Sigmoid colon (tissue), 7 donors: ENCODE measurements around the gene P2RY11. TPM values are rescaled to one million over a fixed set of nuclear protein-coding genes. Genes with fewer than 3 reads are reported as not detected.

ENCODE experiments used
- DNase-seq: peaks from one replicate; pipeline ENCODE4 v3.0.0-alpha.2; 2019
- H3K27ac ChIP-seq, 4 donors: fragments of 200-600 bp; sonication (generic); one replicate each; pipeline ENCODE4 v1.5.1; 2016 to 2019; ENCODE audit warnings: mild to moderate bottlenecking in 1 of 4
- H3K27me3 ChIP-seq, 3 donors: fragments of 200-600 bp; sonication (generic); one replicate each; pipeline ENCODE4 v1.5.1; 2019; ENCODE audit warnings: mild to moderate bottlenecking in 1 of 3
- H3K36me3 ChIP-seq, 4 donors: fragments of 200-600 bp; sonication (generic); one replicate each; pipeline ENCODE4 v1.5.1; 2016 to 2019
- H3K4me1 ChIP-seq, 4 donors: fragments of 200-600 bp; sonication (generic); one replicate each; pipeline ENCODE4 v1.5.1; 2017 to 2019
- H3K4me3 ChIP-seq, 4 donors: fragments of 200-600 bp; sonication (generic); one replicate each; pipeline ENCODE4 v1.5.1; 2017 to 2019; ENCODE audit warnings: mild to moderate bottlenecking in 2 of 4, moderate library complexity in 1 of 4
- H3K9me3 ChIP-seq, 4 donors: fragments of 200-600 bp in 3 of 4; sonication (generic) in 3 of 4; one replicate each; pipeline versions ENCODE4 v1.5.1 to v1.6.1; 2013 to 2019
- EP300 ChIP-seq, 4 donors: sonication (generic); formaldehyde crosslinking; IDR thresholded peaks; one replicate each; pipeline ENCODE4 v1.6.1; 2017; ENCODE audit warnings: antibody characterized with exemption in 4 of 4
- POLR2A ChIP-seq, 2 donors: fragments of 450-650 bp; IDR thresholded peaks; one replicate each; pipeline ENCODE4 v1.6.1; 2016; ENCODE audit warnings: antibody characterized with exemption in 2 of 2, mild to moderate bottlenecking in 2 of 2, moderate library complexity in 2 of 2
- POLR2AphosphoS5 ChIP-seq, 4 donors: sonication (generic); formaldehyde crosslinking; IDR thresholded peaks; one replicate each; pipeline ENCODE4 v1.6.1; 2017; ENCODE audit warnings: antibody characterized with exemption in 4 of 4
- WGBS, 2 donors: extraction: QIAGEN DNeasy Blood & Tissue Kit; methylation state at CpG; one replicate each; pipeline ENCODE4 v1.1.7; 2013; 5-methylcytosine and 5-hydroxymethylcytosine counted together
- intact Hi-C: fragments of 100-400 bp; cut with DNase I; formaldehyde crosslinking; loops from one replicate; pipeline ENCODE4 v1.15.1; 2023
- polyA plus RNA-seq, 3 donors: library from polyadenylated mRNA; stranded (reverse); fragments of 200-250 nt; gene quantifications; one replicate each; pipeline ENCODE4 v1.2.3, GENCODE V29; 2013
- total RNA-seq, 4 donors: library from RNA; depleted of rRNA; stranded (reverse); fragments of >200 nt; gene quantifications; one replicate each; pipeline ENCODE4 v1.1.0, GENCODE V29; 2016
- TF ChIP-seq, protein P1 (sequence below), 4 experiments: fragments of 450-650 bp in 3 of 4; fragments of 200-600 bp in 1 of 4; IDR thresholded peaks; one replicate each; pipeline ENCODE4 v1.5.1; 2016 to 2019; ENCODE audit warnings: antibody characterized with exemption in 4 of 4, mild to moderate bottlenecking in 3 of 4, moderate library complexity in 2 of 4
- donor health status: healthy with polysubstance abuse.
- donor health status: Bipolar disorder and iron deficiency.
- donor health status: healthy.

P2RY11 gene
- total and polyA plus RNA-seq, 7 donors, result 1.2 to 18.5 (median 3.9) TPM

- no peak overlapping the region for H3K27ac ChIP-seq
- intact Hi-C loops, result no loop called here
- DNase-seq, result no peak
- H3K36me3 ChIP-seq, result peaks cover 0 to 9% (median 4%) of the 10 kb centered on the region in 4 donors
- H3K27me3 ChIP-seq, result no peaks in the 10 kb centered on the region
- TF ChIP-seq, protein P1, sequence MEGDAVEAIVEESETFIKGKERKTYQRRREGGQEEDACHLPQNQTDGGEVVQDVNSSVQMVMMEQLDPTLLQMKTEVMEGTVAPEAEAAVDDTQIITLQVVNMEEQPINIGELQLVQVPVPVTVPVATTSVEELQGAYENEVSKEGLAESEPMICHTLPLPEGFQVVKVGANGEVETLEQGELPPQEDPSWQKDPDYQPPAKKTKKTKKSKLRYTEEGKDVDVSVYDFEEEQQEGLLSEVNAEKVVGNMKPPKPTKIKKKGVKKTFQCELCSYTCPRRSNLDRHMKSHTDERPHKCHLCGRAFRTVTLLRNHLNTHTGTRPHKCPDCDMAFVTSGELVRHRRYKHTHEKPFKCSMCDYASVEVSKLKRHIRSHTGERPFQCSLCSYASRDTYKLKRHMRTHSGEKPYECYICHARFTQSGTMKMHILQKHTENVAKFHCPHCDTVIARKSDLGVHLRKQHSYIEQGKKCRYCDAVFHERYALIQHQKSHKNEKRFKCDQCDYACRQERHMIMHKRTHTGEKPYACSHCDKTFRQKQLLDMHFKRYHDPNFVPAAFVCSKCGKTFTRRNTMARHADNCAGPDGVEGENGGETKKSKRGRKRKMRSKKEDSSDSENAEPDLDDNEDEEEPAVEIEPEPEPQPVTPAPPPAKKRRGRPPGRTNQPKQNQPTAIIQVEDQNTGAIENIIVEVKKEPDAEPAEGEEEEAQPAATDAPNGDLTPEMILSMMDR (IDR thresholded peaks at IDR 0.05), result no peak
- no peak for TF ChIP-seq EP300 (IDR thresholded peaks at IDR 0.05)
- no peak for TF ChIP-seq POLR2A (IDR thresholded peaks at IDR 0.05)
- no peak for TF ChIP-seq POLR2AphosphoS5 (IDR thresholded peaks at IDR 0.05)
- WGBS, 2 donors, result 66 to 84% methylated on average over 3 of the region's 3 CpGs
- H3K9me3 ChIP-seq, result no peaks in the 10 kb centered on the region
- H3K4me1 ChIP-seq, result peaks cover 0 to 18% (median 8%) of the 10 kb centered on the region in 4 donors
- no peak overlapping the region for H3K4me3 ChIP-seq
Observed at GRCh38 chr19:10084803-10085202, 26.7 kb upstream of the P2RY11 start.

- peaks cover 0 to 20% (median 5%) of the 10 kb centered on the region in 4 donors for H3K36me3 ChIP-seq
- peak; percentile 88 for DNase-seq
- peaks cover 0 to 18% (median 8%) of the 10 kb centered on the region in 4 donors for H3K4me1 ChIP-seq
- peak within 1 kb of the TSS; percentile 71 to 98 (median 83) for H3K4me3 ChIP-seq
- no peak for TF ChIP-seq EP300 (IDR thresholded peaks at IDR 0.05)
- TF ChIP-seq POLR2AphosphoS5 (IDR thresholded peaks at IDR 0.05), result peak in 3 of 4 donors; percentile 6 to 63 (median 56)
- intact Hi-C loops, result no loop called here
- 3 to 4% methylated on average over 81 of the region's 81 CpGs for WGBS, 2 donors
- no peaks in the 10 kb centered on the region for H3K9me3 ChIP-seq
- H3K27me3 ChIP-seq, result no peaks in the 10 kb centered on the region
- H3K27ac ChIP-seq, result peak within 1 kb of the TSS; percentile 86 to 93 (median 89)
Observed at GRCh38 chr19:10085641-10086590, 25.6 kb upstream of the P2RY11 start, which contains the start of gene SHFL. SHFL (plus strand) TSS chr19:10086317; CDS start chr19:10086428, 111 bp downstream.

DNA sequence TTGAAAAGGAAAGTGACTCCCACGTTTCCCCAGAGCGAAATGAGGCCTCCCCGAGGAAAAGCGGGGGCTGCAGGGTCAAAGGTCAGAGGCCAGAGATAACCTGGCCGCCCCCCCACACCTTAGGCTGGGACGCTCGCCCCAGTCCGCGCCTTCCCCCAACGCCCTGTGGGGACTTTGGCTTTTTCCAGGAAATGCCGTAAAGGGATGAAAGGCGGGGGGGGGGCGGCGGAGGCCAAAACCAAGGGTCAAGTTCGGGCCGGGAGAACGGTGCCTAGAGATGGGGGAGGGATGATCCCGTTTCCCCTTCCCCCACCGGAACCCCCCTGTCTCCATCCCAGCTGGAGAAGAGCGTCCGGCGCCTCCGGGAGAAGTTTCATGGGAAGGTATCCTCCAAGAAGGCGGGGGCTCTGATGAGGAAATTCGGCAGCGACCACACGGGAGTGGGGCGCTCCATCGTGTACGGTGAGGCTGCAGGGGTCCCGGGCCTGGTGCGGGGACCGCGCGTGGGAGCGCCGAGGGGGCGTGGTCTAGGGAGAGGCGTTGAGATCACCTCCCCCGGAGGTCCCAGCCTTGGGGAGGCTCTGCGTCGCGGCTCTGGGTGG, 24.8 kb upstream of the P2RY11 start:
- intact Hi-C loops, result no loop called here
- Histone ChIP-seq H3K27me3 (no peaks in the 10 kb centered on the region), H3K4me3 (peak overlapping the region; percentile 71 to 98 (median 83)), H3K36me3 (peaks cover 0 to 28% (median 5%) of the 10 kb centered on the region in 4 donors), H3K27ac (peak overlapping the region; percentile 86 to 93 (median 89)), H3K9me3 (no peaks in the 10 kb centered on the region), H3K4me1 (peaks cover 0 to 18% (median 8%) of the 10 kb centered on the region in 4 donors)
- WGBS, 2 donors, result 6 to 24% methylated on average over 42 to 43 of the region's 43 CpGs
- peak; percentile 72 for DNase-seq
- no peak for TF ChIP-seq POLR2A (IDR thresholded peaks at IDR 0.05)
- no peak for TF ChIP-seq EP300 (IDR thresholded peaks at IDR 0.05)
- TF ChIP-seq, protein P1 (IDR thresholded peaks at IDR 0.05), result no peak
- TF ChIP-seq POLR2AphosphoS5 (IDR thresholded peaks at IDR 0.05), result no peak

GRCh38 chr19:10087296-10088061, 24.0 kb upstream of the P2RY11 start:
- Histone ChIP-seq H3K36me3 (peaks cover 0 to 36% (median 5%) of the 10 kb centered on the region in 4 donors), H3K4me3 (peak overlapping the region; percentile 71 to 98 (median 83)), H3K4me1 (peaks cover 0 to 18% (median 8%) of the 10 kb centered on the region in 4 donors), H3K27ac (peak overlapping the region; percentile 86 to 93 (median 89)), H3K27me3 (no peaks in the 10 kb centered on the region), H3K9me3 (no peaks in the 10 kb centered on the region)
- intact Hi-C loops, result no loop called here
- WGBS, 2 donors, result 90 to 92% methylated on average over 18 of the region's 18 CpGs
- TF ChIP-seq EP300 (IDR thresholded peaks at IDR 0.05) (no peak), POLR2AphosphoS5 (IDR thresholded peaks at IDR 0.05) (no peak), POLR2A (IDR thresholded peaks at IDR 0.05) (no peak)
- DNase-seq, result no peak

DNA sequence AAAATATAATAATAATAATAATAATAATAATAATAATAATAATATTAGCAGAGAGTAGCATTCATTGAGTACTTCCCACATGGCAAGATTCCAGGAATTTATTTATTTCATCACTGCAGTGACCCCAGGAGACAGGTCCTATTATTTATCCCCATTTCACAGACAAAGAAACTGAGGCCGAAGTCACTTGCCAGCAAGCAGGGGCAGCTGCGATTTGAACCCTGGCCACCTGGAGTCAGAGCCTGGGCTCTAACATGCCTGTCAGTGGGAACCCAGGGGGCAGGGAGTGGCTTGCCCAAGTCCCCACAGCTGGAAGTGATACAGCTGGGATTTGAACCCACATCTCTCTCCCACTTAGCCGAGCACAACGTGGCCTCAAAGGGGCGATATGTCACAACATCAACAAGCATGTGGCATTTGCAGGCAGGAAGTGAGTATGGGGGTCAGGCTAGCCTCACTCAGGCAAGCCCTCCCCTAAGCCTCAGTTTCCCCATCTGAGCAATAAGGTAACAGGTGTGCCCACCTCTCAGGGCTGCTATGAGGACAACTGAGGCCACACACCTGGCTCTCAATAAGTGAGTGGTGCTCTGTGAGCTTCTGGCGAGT, 22.4 kb upstream of the P2RY11 start:
- Histone ChIP-seq H3K4me3 (no peak overlapping the region), H3K4me1 (peaks cover 0 to 18% (median 8%) of the 10 kb centered on the region in 4 donors), H3K9me3 (no peaks in the 10 kb centered on the region), H3K27ac (no peak overlapping the region), H3K27me3 (no peaks in the 10 kb centered on the region), H3K36me3 (peaks cover 0 to 39% (median 5%) of the 10 kb centered on the region in 4 donors)
- DNase-seq, result no peak
- TF ChIP-seq EP300 (IDR thresholded peaks at IDR 0.05) (no peak), POLR2A (IDR thresholded peaks at IDR 0.05) (no peak), POLR2AphosphoS5 (IDR thresholded peaks at IDR 0.05) (no peak)
- TF ChIP-seq, protein P1 (IDR thresholded peaks at IDR 0.05), result no peak
- intact Hi-C loops, result no loop called here
- WGBS, 2 donors, result 95 to 96% methylated on average over 6 of the region's 6 CpGs
